ENCODE results near the gene ATG7.
"Not testable (repeated sequence)": the region's sequence is repeated elsewhere in the genome, so short reads cannot be mapped to it uniquely, and the experiment has no call there.

The ATG7 gene

GRCh38 chr3:11465744-11466616, 193.8 kb downstream of the ATG7 start:
- peak; percentile 43 for DNase-seq (ENCODE audit: low spot score)

DNA sequence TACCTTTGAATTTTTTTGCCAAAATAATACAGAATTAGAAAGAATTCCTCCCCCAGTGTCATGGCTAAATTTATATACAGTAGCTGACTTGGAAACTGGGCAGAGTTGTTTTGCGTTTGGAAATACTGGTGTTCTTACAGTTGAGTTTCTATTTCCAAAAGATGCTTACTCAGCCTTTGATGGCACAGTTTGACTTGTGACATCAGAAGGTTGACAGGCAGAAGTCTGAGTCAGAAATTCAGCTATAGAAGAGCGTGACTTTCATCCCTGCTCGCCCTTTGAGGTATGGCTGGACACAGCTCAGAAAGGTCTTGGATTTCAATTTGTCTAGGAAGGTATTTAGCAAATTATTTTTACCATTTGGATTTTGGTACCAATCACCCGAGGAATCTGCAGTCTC, 195.7 kb downstream of the ATG7 start:
- DNase-seq (ENCODE audit: low spot score) = no peak

DNA sequence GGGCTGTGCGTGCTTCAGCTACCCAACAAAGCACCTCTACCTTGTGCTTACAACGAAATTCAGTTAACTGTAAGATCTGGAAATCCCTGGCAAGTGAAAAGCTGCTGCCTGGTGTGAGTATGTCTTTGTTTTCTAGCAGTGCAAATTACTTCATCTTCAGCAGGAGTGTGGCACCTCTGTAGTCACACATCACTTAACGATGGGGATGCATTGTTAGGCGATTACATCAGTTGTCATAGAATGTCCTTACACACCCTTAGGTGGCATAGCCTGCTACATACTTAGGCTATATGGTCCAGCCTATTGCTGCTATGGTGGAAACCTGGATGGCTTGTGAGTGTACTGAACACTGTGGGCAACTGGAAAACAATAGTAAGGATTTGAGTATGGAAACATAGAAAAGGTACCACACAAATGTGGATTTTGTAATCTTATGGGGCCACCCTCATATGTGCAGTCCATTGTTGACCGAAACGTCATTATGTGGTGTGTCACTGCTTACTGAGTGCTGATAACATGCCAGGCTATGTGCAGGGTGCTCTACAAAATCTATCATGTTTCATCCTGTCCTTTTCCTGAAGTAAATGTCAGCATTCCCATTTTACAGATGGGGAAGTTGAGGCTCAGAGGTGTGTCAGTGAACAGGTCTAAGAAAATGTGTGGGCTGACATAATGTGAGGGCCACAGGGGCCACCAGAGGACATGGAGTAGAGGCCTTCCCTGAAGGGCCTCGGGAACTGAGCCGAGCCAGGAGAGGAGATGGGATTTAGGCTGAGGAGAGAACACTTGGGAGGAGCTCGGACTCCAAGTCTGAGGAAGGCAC, 198.0 kb downstream of the ATG7 start:
- no peak for DNase-seq (ENCODE audit: low spot score)

DNA sequence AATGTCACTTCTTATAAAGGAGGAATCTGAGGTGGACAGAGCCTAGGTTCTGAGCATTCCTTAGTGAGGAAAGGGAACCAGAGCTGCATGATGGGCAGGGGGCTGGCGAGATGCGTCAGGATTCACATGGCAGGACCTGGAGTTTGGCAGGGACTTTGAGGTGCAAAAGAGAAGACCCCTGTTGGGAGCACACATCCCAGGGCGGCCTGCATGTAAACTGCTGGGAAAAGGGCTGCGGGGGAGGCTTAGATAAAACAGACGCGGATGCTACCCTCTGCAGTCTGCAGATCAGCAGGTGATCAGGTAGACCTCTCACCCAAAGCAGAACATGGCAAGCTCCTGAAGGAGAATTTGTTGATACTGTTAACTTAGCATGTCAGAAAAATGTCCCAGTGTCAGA, 203.1 kb downstream of the ATG7 start:
- no peak for DNase-seq (ENCODE audit: low spot score)

GRCh38 chr3:11476735-11477144, 204.5 kb downstream of the ATG7 start:
- no peak for DNase-seq (ENCODE audit: low spot score)

DNA sequence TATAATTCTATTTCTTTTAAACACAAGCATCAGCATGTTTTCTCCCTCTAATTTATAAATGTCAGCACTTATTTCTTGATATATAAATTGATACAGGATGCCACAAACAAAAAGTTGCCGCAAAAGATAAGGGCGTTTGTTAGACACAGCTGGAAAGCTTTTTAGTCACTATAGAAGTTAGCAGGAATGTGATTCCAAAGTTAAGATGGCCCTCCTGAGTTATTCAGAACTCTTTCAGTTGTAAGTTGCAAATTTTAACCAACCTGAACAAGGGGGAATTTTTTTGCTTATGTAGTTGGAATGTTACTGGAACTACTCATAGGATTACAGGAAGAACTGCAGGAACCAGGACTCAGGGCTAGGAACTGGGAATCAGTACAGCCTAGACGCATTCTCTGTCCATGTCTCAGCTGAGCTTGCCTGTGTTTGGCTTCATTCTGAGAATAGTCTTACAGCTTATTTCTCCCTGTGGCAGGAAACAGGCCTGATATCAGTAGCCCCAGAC, 205.3 kb downstream of the ATG7 start:
- DNase-seq (ENCODE audit: low spot score) = no peak

- DNase-seq (ENCODE audit: low spot score) = no peak
These were observed 206.0 kb downstream of the ATG7 start for GRCh38 chr3:11478167-11478566.

- no peak for DNase-seq (ENCODE audit: low spot score)
These were observed 207.0 kb downstream of the ATG7 start for GRCh38 chr3:11479221-11479620.

- DNase-seq (ENCODE audit: low spot score) = no peak
These were observed 208.6 kb downstream of the ATG7 start for GRCh38 chr3:11480663-11481298.

DNA sequence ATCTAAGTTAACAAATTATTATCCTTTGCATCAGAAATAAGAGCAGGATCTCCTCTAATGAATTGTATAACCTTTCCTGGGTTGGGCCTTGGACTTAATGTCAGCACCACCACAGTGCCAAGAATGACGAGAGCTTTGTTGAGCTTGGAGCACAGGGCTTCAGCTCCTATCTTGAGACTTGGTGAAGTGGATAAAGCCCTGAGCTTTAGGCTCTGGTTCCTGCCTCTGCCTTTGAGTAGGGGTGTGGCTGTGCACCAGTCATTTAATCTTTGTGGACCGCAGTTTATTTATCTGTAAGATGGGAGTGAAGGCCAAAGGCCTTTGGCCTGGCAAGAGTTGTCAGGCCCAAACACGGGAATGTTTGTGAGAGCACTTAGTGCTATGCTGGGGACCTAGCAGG, 209.4 kb downstream of the ATG7 start:
- DNase-seq (ENCODE audit: low spot score) = no peak

DNA sequence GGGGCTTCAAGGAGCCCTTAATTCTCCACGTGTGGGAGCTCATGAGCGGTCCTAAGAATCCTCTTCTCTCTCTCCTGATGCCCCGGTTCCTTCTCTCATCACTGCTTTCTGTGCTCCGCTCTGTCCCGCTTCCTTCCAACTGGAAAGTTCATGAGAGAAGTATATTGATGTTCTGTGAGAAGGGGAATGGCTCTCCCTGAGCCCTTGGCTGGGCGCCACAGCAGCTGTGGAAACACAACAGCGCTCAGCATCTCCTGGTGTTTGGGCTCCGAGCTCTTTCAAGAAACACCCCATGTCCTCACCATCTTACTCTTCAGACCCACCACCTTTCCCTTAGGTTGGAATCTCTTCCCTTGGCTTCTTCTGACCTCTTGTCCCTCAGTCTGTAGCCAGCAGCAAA, 209.8 kb downstream of the ATG7 start:
- DNase-seq (ENCODE audit: low spot score) = peak; percentile 74

DNA sequence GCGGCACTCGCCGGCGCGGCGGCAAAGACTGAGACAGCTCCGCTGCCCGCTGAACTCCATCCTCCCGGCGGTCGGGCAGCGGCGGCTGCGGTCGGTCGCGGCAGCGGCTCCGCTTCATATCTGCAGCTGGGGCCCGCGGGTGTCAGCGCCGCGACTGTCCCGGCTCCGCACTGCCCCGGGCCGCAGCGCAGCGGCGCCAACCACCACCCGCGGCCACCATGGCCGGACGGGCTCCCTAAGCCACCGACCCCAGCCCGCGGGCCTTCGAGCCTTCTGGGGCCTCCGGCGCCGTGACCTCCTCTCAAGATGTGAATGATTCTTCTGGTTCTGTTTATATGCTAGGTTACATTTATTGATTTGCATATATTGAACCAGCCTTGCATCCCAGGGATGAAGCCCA, 216.2 kb downstream of the ATG7 start:
- DNase-seq (ENCODE audit: low spot score) = not testable (repeated sequence)

GRCh38 chr3:11494131-11494916, 222.1 kb downstream of the ATG7 start:
- DNase-seq (ENCODE audit: low spot score) = no peak

DNA sequence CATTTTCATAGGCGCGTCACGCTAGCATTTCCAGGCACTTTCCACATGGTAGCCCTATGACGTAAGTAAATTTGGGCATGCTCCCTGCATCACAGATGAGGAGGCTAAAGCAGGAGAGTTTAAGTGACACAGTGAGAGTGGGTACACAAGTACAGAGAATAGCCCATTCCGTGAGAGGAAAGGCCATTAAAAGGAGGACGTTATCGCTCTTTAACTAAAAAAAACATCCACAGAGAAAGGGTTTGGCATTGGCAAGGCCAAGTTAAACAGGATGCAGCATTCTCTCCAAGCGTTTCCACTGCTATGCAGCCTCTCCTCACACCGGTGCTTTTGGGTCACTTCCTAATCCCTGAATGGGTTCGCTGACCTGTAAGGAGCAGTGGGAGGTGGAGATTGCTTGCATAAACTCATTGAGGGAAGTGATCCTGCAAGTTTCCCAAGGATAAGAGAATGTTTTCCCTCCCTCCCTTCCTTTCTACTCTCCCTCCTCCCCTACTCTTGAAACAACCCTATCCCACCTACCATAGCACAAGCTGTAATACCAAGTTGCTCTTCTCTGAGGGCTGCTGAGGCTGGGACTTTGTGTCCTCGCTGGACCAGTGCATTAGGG, 223.9 kb downstream of the ATG7 start:
- DNase-seq (ENCODE audit: low spot score) = no peak

DNA sequence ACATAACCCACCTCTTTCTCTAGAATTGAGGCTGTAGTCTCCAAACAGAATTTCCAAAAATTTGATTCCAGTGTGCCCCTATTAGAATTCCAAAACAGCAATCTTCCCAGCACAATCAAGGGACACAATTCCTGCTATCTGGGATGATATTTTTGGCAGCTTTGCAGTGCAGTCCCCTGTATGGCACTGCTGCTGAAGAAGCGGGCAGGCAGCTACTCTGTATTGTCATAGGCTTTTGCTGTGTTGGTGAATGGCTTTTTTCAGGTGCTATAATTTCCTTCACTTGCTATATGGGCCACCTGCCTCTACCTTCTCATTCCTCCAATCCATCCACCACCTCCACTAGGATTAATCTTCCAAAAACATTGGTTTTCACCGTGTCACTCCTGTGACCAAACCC, 226.0 kb downstream of the ATG7 start:
- no peak for DNase-seq (ENCODE audit: low spot score)

DNA sequence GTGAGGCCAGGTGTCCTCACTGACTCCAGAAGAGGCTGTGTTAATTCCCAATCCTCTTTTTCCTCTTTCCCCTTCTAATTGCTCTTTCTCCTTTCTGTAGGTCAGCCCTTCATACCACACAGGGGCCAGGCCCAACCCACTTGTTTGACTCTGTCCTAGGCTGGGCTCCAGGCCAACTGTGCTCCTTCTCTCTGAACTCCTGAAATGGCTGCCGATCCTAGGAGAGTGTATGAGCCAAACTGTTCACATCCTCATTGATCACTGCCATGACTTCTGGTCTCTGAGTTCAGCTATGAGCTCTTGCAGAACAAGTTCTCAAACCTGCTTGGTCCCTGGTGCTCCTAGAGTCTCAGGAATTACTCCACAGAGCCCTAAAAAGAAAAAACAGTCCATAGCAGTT, 226.4 kb downstream of the ATG7 start:
- no peak for DNase-seq (ENCODE audit: low spot score)

DNA sequence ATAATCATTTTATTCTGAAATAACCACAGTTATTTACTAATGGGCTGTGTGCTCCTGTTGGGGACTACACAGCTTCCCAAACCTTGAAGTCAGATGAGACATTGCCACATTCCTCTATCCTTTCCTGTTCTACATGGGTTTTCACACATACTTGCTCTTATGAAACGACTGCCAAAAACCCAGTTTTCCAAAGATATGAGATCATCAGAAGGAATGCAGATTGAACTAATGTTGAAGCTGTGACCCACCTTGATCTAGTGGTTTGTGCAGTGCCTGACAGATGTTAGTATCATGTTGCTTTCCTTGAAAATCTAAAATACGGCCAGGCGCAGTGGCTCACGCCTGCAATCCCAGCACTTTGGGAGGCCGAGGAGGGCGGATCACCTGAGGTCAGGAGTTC, 226.9 kb downstream of the ATG7 start:
- DNase-seq (ENCODE audit: low spot score) = no peak

DNA sequence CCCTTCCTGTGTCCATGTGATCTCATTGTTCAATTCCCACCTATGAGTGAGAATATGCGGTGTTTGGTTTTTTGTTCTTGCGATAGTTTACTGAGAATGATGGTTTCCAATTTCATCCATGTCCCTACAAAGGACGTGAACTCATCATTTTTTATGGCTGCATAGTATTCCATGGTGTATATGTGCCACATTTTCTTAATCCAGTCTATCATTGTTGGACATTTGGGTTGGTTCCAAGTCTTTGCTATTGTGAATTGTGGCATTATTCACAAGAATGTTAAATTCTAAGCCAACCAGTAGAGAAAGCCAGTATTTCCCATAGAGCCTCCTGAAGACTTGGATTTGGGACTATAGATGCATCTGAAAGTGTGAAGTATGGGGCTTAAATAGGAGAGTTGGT, 230.2 kb downstream of the ATG7 start:
- DNase-seq (ENCODE audit: low spot score) = not testable (repeated sequence)

- no peak for DNase-seq (ENCODE audit: low spot score)
These were observed 235.5 kb downstream of the ATG7 start for GRCh38 chr3:11507719-11508118.

DNA sequence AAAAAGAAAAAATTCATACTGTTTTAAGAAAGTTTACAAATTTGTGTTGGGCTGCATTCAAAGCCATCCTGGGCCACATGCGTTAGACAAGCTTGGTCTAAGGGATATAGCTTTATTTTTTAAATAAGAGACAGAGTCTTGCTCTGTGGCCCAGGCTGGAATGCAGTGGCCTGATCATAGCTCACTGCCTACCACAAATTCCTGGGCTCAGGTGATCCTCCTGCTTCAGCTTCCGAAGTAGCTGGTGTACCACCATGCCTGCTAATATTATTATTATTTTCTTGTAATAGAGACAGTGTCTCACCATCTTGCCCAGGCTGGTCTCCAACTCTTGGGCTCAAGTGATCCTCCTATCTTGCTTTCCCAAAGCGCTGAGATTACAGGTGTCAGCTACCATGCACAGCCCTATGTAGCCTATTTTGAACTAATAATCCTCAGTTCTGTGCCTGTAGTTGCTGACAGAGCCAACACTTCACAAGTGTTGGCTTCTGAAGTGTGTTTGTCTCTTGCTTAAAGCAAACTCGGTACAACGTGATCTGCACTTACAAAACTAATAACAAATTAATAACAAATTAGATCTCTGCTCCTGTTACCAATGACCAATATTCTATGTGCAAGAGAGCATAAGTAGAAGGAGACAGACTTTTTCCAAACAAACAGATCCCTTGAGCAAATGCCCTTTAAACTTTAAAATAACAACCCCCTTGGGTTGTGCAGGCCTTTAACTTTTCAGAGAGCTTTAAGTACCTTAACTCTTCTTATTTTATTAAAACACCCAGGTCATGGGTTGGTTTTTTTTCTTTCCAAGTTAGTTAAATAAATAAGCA, 236.4 kb downstream of the ATG7 start:
- DNase-seq (ENCODE audit: low spot score) = no peak

Data from Ammon's horn (tissue), 1 donor.